ENCODE data around the gene GNAL.

DNA sequence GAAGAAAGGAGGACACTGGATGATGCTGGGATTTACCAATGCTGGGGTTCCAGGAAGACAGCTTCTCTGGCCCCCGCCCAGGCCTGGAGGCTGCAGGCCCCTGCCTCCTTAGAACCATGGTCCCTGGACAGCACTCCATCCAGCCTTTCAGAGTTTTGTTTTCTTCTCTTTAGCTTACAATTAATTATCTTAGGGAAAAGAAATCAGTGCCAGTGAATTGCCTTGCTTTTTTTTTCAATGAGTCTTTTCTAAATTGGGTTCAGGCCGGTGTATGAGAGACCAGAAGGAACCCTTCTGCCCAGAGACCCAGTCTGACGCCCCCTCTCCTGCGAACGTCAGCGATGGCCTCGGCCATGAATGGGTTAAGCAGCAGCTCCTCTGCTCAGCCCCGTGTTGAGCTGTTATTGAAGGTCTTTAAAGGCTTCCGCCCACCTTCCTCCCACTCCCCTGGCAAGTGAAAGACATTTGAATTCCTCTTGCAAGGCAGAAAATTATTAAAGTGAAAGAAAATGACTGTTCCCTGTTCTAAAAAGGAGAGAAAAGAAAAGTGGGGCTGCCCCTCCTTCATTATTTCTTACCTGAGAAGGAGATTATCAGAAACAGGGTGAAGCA is 96.5 kb downstream of the GNAL start:
- TF ChIP-seq POLR2A (IDR thresholded peaks at IDR 0.05): no peak
- TF ChIP-seq, protein P1, sequence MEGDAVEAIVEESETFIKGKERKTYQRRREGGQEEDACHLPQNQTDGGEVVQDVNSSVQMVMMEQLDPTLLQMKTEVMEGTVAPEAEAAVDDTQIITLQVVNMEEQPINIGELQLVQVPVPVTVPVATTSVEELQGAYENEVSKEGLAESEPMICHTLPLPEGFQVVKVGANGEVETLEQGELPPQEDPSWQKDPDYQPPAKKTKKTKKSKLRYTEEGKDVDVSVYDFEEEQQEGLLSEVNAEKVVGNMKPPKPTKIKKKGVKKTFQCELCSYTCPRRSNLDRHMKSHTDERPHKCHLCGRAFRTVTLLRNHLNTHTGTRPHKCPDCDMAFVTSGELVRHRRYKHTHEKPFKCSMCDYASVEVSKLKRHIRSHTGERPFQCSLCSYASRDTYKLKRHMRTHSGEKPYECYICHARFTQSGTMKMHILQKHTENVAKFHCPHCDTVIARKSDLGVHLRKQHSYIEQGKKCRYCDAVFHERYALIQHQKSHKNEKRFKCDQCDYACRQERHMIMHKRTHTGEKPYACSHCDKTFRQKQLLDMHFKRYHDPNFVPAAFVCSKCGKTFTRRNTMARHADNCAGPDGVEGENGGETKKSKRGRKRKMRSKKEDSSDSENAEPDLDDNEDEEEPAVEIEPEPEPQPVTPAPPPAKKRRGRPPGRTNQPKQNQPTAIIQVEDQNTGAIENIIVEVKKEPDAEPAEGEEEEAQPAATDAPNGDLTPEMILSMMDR (IDR thresholded peaks at IDR 0.05): no peak
